Sciatic nerve (tissue), 2 donors: ENCODE results near the gene KCNJ10. TPM values are rescaled to one million over a fixed set of nuclear protein-coding genes. Genes with fewer than 3 reads are reported as not detected.
A peak's percentile ranks its signal among the peaks of the same experiment; 100 is the strongest.

Experiments used
- ATAC-seq: fragments of 200-7000 bp; cut with Tn5 transposase; one replicate; pipeline ENCODE4 v1.9.1; 2020; ENCODE audit warnings: mild to moderate bottlenecking, moderate library complexity
- DNase-seq: peaks from one replicate; pipeline ENCODE4 v3.0.0-alpha.2; 2020; ENCODE audit warnings: low spot score
- intact Hi-C: fragments of 100-400 bp; cut with DNase I; formaldehyde crosslinking; loops from one replicate; pipeline ENCODE4 v1.14.2; 2022
- total RNA-seq: library from RNA; stranded (reverse); fragmentation: NEBNext Ultra II Directional; extraction: Animal tissue kit (Norgen Biotek cat#: 25700); gene quantifications from one replicate; pipeline ENCODE4 v1.2.1, GENCODE V29; 2021
- donor health status: DM: no; HTN: no; CAD: no.
- donor health status: DM: no; HTN: no; CAD: no.

Gene KCNJ10
- total RNA-seq, 1 donor from 2014 or later = 23.7 TPM

DNA sequence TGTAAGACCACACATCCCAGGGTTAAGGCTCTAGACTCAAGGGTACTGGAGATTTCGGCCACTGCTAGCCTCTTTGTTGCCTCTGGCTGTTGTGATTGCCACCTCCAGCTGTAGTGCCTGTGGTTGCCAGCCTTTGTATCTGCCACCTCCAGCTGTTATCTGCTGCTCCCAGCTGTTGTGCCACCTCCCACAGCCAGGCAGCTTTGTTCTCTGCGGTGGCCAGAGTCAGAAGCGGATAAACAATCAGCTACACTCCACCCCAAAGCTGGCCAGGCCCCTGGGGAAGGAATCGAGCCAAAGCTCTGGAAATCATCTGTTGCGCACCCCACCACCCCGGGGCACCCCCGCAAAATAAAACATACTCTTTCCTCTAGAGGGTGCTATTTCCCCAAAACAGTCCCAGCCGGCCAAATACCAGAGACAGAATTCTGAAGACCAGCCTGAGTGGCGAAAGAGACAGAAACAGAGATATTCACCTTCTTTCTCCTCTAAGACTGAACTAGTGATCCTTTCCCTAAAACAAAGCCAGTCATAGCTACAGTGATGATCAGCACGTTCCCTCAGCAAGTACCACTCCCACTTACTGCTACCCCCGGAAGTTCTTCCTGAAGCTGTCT, 23.4 kb downstream of the KCNJ10 start:
- peak; percentile 78 for DNase-seq
- ATAC-seq = peak; percentile 95
- intact Hi-C loops = loop anchor here (5.0 kb wide), 1 partner anchor 36 kb away; the partner anchor contains the start of gene KCNJ9

DNA sequence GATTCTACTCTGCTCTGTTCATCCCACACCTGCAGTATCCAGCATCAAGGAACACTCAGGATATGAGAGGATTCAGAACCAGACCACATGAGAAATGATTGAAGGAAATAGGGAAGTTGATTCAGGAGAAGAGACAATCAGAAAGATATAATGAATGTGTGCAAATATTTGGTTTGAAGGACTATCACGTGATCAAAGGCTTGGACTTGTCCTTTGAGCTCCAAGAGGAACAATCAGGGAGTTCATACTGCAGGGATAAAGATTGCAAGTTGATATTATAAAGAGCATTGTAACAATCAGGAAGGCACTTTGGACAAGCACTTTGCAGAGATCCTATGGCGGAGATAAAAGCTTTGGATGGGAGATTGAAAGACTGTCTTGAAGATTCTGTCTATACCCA, 24.3 kb downstream of the KCNJ10 start:
- ATAC-seq = no peak
- DNase-seq = no peak
- intact Hi-C loops = loop anchor here (5.0 kb wide), 1 partner anchor 37 kb away; the partner anchor contains the start of gene KCNJ9

GRCh38 chr1:160043543-160043942, 26.4 kb downstream of the KCNJ10 start:
- intact Hi-C loops = no loop called here
- no peak for ATAC-seq

GRCh38 chr1:160040476-160040875, 29.5 kb downstream of the KCNJ10 start:
- intact Hi-C loops = no loop called here
- DNase-seq = no peak
- no peak for ATAC-seq

More at GRCh38 chr1:160043543-160043942, 26.4 kb downstream of the KCNJ10 start:
- no peak for DNase-seq

- peak; percentile 64 for ATAC-seq
- intact Hi-C loops = no loop called here
- no peak for DNase-seq
Observed at GRCh38 chr1:160032165-160032820, 37.7 kb downstream of the KCNJ10 start.

- intact Hi-C loops = no loop called here
- ATAC-seq (peak; percentile 98), DNase-seq (peak; percentile 94)
Observed at GRCh38 chr1:160031365-160032164, 38.4 kb downstream of the KCNJ10 start, which contains the start of gene PIGM. Gene PIGM (minus strand): TSS chr1:160031990. CDS start chr1:160031739, 251 bp downstream.

GRCh38 chr1:160030657-160031364, 39.1 kb downstream of the KCNJ10 start:
- ATAC-seq (no peak), DNase-seq (no peak)
- intact Hi-C loops = no loop called here

DNA sequence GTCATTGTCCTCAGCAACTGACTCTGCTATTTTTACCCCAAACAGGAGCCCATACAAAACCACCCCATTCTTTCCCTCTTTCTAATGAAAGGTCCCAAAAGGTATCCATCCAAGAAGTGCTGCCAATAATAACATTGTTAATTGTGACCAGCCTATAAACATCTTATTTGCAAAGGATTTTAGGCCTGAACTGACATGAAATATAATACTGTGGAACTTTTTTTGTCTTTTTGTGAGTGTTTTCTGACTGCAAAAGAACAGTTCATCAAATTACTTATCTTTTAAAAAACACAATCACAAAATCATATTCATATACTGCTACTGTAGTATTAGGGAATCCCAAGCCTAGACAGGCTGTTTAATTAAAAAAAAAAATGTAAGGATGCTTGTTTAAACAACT, 41.5 kb downstream of the KCNJ10 start:
- ATAC-seq (no peak), DNase-seq (no peak)
- intact Hi-C loops = no loop called here

DNA sequence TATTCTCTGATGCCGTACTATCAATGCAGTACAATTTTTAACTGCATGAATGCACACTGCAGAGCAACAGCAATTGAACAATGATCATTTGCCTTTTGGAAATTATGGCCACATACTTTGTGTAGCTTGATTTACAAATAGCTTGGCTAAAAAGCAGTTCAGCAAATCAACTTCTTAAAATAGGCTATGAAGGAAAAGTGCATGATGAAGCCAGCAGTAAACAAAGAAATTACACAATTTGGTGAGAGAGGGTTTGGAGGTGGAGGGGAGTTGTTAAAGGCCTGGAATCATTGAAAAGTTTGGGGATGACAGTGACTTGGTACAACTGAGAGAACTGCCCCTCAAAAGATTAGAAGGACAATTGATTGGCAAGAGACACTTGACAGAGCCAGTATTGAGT, 44.6 kb downstream of the KCNJ10 start:
- ATAC-seq (no peak), DNase-seq (no peak)
- intact Hi-C loops = no loop called here

GRCh38 chr1:160024195-160024905, 45.6 kb downstream of the KCNJ10 start:
- DNase-seq (no peak), ATAC-seq (peak; percentile 56)
- intact Hi-C loops = no loop called here

- intact Hi-C loops = no loop called here
- ATAC-seq = no peak
Observed at GRCh38 chr1:160022330-160023310, 47.3 kb downstream of the KCNJ10 start.

DNA sequence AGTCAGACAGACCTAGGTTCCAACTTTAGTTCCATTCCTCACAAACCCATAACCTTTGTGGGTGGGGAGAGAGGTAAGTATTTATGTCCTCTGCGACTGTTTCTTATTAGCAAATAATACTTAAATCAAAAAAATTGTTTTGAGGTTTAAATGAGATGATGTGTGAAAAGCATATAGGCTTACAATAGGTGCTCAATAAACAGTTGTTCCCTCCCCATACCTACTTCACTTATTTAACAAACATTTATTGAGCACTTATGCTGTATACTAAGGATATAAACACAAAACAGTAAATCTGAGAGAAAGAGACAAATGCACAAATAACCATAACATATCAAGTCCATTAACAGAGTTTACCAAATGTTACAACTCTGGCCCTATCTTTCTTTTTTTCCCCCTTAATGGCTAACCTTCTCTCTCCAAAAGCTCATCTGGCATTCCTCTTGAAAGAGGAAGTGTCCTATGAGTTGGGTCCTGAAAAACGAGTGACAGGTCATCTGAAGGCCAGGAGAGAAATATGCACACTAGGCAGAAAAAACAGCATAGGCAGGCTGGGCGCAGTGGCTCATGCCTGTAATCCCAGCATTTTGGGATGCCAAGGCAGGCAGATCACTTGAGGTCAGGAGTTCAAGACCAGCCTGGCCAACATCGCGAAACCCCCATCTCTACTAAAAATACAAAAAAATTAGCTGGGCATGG, 48.4 kb downstream of the KCNJ10 start:
- intact Hi-C loops = no loop called here
- ATAC-seq = no peak
- no peak for DNase-seq

More at GRCh38 chr1:160022330-160023310, 47.3 kb downstream of the KCNJ10 start:
- no peak for DNase-seq

DNA sequence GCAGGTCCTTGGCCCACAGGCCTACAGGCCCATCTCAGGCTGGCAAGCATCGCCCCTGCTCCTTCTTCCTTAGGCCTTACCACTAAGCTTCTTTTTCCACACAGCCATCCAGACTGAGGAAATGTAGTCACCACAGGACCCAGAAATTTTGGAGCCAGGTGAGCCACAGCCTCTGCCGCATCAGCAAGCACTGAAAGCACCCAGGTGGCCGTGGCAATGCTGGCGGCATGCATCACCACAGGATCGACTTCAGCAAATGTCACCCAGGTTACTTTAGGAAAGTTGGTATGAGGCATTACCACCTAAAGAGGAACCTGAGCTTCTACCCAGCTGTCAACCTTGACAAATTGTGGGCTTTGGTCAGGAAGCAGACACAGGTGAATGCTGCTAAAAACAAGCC, 49.8 kb downstream of the KCNJ10 start:
- DNase-seq (no peak), ATAC-seq (no peak)
- intact Hi-C loops = no loop called here

DNA sequence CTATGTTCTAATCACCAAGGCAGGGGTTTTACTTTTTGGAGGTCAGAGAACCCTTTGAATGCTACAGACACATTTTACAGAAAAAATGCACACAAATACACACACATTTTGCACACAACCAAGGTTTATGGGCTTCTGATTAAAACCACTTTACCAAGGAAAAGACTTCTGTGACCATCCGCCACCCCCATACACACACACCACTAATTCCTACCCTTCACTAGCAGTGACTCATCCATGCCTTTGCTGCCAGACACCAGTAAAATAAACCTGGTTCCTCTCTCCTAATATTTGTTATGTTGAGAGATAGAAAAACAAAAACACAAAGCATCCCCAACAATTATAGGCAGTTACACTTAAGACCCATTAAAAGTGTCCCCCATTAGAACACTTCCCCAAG, 51.1 kb downstream of the KCNJ10 start:
- ATAC-seq = no peak
- intact Hi-C loops = loop anchor here (10.0 kb wide), 1 partner anchor 244 kb away; no protein-coding TSS in a partner anchor
- no peak for DNase-seq

DNA sequence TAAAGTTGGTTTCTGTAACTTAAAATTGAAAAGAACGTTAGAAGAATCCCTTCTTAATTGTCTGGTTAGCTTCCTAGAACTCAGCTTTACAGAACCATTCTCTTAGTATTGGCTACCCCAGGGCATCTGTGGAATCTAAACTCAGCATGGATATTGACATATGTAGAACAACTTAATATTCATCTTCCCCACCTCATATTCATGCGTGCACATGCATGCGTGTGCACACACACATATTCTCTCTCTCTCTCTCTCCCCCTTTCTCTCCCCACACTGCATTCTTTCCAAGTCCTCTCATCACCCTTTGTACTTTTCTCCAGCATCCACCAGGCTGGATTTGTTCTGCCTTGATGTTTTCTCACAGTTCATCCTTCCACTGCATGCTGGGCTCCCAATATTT, 51.6 kb downstream of the KCNJ10 start:
- ATAC-seq (no peak), DNase-seq (no peak)
- intact Hi-C loops = loop anchor here (10.0 kb wide), 1 partner anchor 244 kb away; no protein-coding TSS in a partner anchor

DNA sequence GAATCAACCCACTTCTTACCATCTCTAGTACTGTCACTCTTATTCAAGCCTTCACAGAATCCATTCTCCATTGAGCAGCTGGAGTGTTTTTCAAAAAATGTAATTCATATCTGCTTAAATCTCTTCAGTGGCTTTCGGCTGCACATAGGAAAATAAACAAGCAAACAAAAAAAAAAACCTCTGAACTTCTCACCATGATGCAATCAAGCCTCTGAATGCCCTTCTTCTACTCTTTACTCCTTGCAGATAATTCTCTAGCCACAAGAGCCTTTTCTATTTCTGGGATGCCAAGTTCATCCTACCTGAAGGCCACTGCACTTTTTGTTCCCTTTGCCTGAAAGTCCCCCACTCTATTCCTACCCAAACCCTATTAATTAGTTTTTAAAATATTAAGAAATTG, 52.4 kb downstream of the KCNJ10 start:
- DNase-seq (no peak), ATAC-seq (no peak)
- intact Hi-C loops = loop anchor here (10.0 kb wide), 1 partner anchor 243 kb away; no protein-coding TSS in a partner anchor

DNA sequence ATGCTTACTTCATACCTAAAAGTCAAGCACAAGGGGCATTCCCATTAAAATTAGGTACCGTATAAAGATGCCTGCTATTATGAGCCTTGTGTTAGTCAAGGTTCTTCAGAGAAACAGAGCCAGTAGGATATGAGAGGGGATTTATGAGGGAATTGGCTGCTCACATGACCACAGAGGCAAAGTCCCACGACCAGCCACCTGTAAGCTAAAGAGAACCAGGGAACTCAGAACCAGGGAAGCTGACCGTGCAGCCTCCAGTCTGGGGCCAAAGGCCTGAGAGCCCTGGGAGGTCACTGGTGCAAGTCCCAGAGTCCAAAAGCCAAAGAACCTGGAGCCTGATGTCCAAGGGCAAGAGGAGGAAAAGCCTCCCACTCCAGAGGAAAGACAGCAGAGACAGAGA, 58.2 kb downstream of the KCNJ10 start:
- no peak for ATAC-seq
- no peak for DNase-seq
- intact Hi-C loops = loop anchor here (10.0 kb wide), 1 partner anchor 237 kb away; no protein-coding TSS in a partner anchor
